HepG2 (cell line): ENCODE data around the gene SCYGR6. TPM values are rescaled to one million over a fixed set of nuclear protein-coding genes. Genes with fewer than 3 reads are reported as not detected.

ENCODE experiments used
- ASH2L ChIP-seq: fragments of 300-600, 200-600 bp; sonication (generic); IDR thresholded peaks from 2 replicates; pipeline ENCODE4 v1.7.0; 2017; ENCODE audit warnings: low read depth, mild to moderate bottlenecking, moderate library complexity, mixed read lengths, low read length; ENCODE audit not compliant: insufficient read length
- ATRX ChIP-seq: sonication (generic); formaldehyde crosslinking; IDR thresholded peaks from 2 replicates; pipeline ENCODE4 v1.4.0; 2020; ENCODE audit warnings: missing genetic modification reagents, borderline replicate concordance
- FOXA1 ChIP-seq, 2 experiments: fragments of 450-650 bp in 1 of 2; sonication (generic) in 1 of 2; formaldehyde crosslinking in 1 of 2; IDR thresholded peaks; 2 replicates each; pipeline versions ENCODE4 v1.4.0 to v1.6.1; 2016 to 2020; ENCODE audit warnings: missing genetic modification reagents in 1 of 2
- FOXP1 ChIP-seq, 2 experiments: fragments of 450-650 bp in 1 of 2; IDR thresholded peaks; 2 replicates each; pipeline ENCODE4 v1.6.1; 2017 to 2018; ENCODE audit warnings: antibody characterized with exemption in 1 of 2
- MED1 ChIP-seq: sonication (generic); formaldehyde crosslinking; IDR thresholded peaks from 2 replicates; pipeline ENCODE4 v1.4.0; 2020; ENCODE audit warnings: missing genetic modification reagents
- SAFB2 ChIP-seq: sonication (generic); formaldehyde crosslinking; IDR thresholded peaks from 2 replicates; pipeline ENCODE4 v1.5.1; 2020; ENCODE audit warnings: missing genetic modification reagents, low read depth, mild to moderate bottlenecking, borderline replicate concordance
- SALL1 ChIP-seq: sonication (generic); formaldehyde crosslinking; IDR thresholded peaks from 2 replicates; pipeline ENCODE4 v1.8.0; 2022; ENCODE audit warnings: mild to moderate bottlenecking, missing genetic modification reagents
- SPEN ChIP-seq: sonication (generic); formaldehyde crosslinking; IDR thresholded peaks from 2 replicates; pipeline ENCODE4 v1.5.1; 2020; ENCODE audit warnings: low read depth, mild to moderate bottlenecking, missing genetic modification reagents
- TBX2 ChIP-seq: sonication (generic); formaldehyde crosslinking; IDR thresholded peaks from 2 replicates; pipeline ENCODE4 v1.5.0; 2020; ENCODE audit warnings: missing genetic modification reagents, mild to moderate bottlenecking, borderline replicate concordance
- TBX3 ChIP-seq: fragments of 450-650 bp; IDR thresholded peaks from 2 replicates; pipeline ENCODE4 v1.6.1; 2017; ENCODE audit warnings: antibody characterized with exemption, mild to moderate bottlenecking, inconsistent platforms, borderline replicate concordance
- TP53 ChIP-seq: sonication (generic); formaldehyde crosslinking; conservative IDR thresholded peaks from 2 replicates; pipeline ENCODE4 v1.4.0; 2020; ENCODE audit warnings: missing genetic modification reagents
- ZC3H4 ChIP-seq: sonication (generic); formaldehyde crosslinking; IDR thresholded peaks from 2 replicates; pipeline ENCODE4 v1.4.0; 2020; ENCODE audit warnings: missing genetic modification reagents, borderline replicate concordance
- ZNF431 ChIP-seq: sonication (generic); formaldehyde crosslinking; IDR thresholded peaks from 2 replicates; pipeline ENCODE4 v1.9.0; 2022; ENCODE audit warnings: missing genetic modification reagents, low read depth, mild to moderate bottlenecking, borderline replicate concordance
- ZNF605 ChIP-seq: sonication (generic); formaldehyde crosslinking; IDR thresholded peaks from 2 replicates; pipeline ENCODE4 v1.8.0; 2022; ENCODE audit warnings: mild to moderate bottlenecking, missing genetic modification reagents
- ZZZ3 ChIP-seq: sonication (generic); formaldehyde crosslinking; IDR thresholded peaks from 2 replicates; pipeline ENCODE4 v1.4.0; 2020; ENCODE audit warnings: missing genetic modification reagents, mild to moderate bottlenecking, borderline replicate concordance
- polyA plus RNA-seq, 8 experiments: library from polyadenylated mRNA; depleted of rRNA in 3 of 8; stranded (reverse) in 7 of 8; unstranded in 1 of 8; fragments of >200 nt; fragmentation: Illumina TruSeq in 4 of 8; extraction: Trizol in 4 of 8; gene quantifications; 2 replicates each; pipeline versions ENCODE4 v1.2.1 to v1.2.3, GENCODE V29; 2011 to 2016; ENCODE audit warnings: low read depth in 4 of 8, missing spikeins in 1 of 8, mixed read lengths in 1 of 8; ENCODE audit not compliant: insufficient read depth in 1 of 8
- total RNA-seq, 5 experiments: library from RNA; depleted of rRNA; stranded (reverse); fragments of >200 nt; fragmentation: Illumina TruSeq; extraction: Trizol; gene quantifications; 2 replicates each; pipeline ENCODE4 v1.2.3, GENCODE V29; 2016; ENCODE audit warnings: low read depth in 1 of 5
- TF ChIP-seq, protein P1 (sequence below): sonication (generic); IDR thresholded peaks from 2 replicates; pipeline ENCODE4 v1.6.1; 2016; ENCODE audit warnings: low read depth, borderline replicate concordance
- TF ChIP-seq, protein P2 (sequence below): sonication (generic); formaldehyde crosslinking; conservative IDR thresholded peaks from 2 replicates; pipeline ENCODE4 v1.4.0; 2020; ENCODE audit warnings: mild to moderate bottlenecking, missing genetic modification reagents, moderate library complexity
- TF ChIP-seq, protein P3 (sequence below): sonication (generic); formaldehyde crosslinking; IDR thresholded peaks from 2 replicates; pipeline ENCODE4 v1.4.0; 2020; ENCODE audit warnings: missing genetic modification reagents, borderline replicate concordance
- TF ChIP-seq, protein P4 (sequence below): sonication (generic); formaldehyde crosslinking; IDR thresholded peaks from 2 replicates; pipeline ENCODE4 v1.4.0; 2020; ENCODE audit warnings: mild to moderate bottlenecking, missing genetic modification reagents

The SCYGR6 gene
- total and polyA plus RNA-seq, 2 of the 13 experiments (the other 11 are each of a cell fraction or from before 2014, with no cell fraction given), result not detected

DNA sequence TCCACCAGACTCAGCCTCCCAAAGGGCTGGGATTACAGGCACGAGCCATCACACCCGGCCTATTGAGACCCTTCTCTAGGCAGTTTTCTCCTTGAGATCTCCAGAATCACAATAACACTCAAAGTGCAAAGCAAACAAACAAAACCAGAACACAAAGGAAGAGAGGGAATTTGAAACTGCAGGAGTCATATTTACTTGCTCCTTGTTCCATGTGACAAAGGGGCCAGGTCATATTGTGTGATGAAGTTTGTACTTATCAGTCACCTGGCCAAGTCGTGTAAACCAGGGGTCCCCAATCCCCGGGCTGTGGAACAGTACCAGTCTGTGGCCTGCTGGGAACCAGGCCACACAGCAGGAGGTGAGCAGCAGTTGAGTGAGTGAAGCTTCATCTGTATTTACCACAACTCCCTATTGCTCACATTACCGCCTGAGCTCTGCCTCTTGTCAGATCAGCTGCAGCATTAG lies 47.7 kb upstream of the SCYGR6 start (continued):
- TF ChIP-seq TP53, result no peak
- no peak; the same call in 1 of the 2 replicates for TF ChIP-seq ZNF431
- TF ChIP-seq FOXP1 (IDR thresholded peaks at IDR 0.05), result no peak
- peak; percentile 70; the same call in 1 of the 2 replicates for TF ChIP-seq FOXP1 (CRISPR knock-in tag; IDR thresholded peaks at IDR 0.05)
- TF ChIP-seq TBX2, result peak; percentile 22; the same call in 1 of the 2 replicates
- TF ChIP-seq, protein P1, sequence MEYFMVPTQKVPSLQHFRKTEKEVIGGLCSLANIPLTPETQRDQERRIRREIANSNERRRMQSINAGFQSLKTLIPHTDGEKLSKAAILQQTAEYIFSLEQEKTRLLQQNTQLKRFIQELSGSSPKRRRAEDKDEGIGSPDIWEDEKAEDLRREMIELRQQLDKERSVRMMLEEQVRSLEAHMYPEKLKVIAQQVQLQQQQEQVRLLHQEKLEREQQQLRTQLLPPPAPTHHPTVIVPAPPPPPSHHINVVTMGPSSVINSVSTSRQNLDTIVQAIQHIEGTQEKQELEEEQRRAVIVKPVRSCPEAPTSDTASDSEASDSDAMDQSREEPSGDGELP, result peak; percentile 61; the same call in 1 of the 2 replicates
- TF ChIP-seq FOXA1 (IDR thresholded peaks at IDR 0.05), result no peak
- peak; percentile 34; the same call in 1 of the 2 replicates for TF ChIP-seq FOXA1 (CRISPR knock-in tag; IDR thresholded peaks at IDR 0.05)
- peak; percentile 23 for TF ChIP-seq ASH2L
- TF ChIP-seq MED1 (CRISPR knock-in tag), result peak; percentile 66
- TF ChIP-seq SAFB2 (CRISPR knock-in tag), result no peak
- TF ChIP-seq, protein P2, sequence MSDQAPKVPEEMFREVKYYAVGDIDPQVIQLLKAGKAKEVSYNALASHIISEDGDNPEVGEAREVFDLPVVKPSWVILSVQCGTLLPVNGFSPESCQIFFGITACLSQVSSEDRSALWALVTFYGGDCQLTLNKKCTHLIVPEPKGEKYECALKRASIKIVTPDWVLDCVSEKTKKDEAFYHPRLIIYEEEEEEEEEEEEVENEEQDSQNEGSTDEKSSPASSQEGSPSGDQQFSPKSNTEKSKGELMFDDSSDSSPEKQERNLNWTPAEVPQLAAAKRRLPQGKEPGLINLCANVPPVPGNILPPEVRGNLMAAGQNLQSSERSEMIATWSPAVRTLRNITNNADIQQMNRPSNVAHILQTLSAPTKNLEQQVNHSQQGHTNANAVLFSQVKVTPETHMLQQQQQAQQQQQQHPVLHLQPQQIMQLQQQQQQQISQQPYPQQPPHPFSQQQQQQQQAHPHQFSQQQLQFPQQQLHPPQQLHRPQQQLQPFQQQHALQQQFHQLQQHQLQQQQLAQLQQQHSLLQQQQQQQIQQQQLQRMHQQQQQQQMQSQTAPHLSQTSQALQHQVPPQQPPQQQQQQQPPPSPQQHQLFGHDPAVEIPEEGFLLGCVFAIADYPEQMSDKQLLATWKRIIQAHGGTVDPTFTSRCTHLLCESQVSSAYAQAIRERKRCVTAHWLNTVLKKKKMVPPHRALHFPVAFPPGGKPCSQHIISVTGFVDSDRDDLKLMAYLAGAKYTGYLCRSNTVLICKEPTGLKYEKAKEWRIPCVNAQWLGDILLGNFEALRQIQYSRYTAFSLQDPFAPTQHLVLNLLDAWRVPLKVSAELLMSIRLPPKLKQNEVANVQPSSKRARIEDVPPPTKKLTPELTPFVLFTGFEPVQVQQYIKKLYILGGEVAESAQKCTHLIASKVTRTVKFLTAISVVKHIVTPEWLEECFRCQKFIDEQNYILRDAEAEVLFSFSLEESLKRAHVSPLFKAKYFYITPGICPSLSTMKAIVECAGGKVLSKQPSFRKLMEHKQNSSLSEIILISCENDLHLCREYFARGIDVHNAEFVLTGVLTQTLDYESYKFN (CRISPR knock-in tag), result peak; percentile 63
- TF ChIP-seq, protein P3, sequence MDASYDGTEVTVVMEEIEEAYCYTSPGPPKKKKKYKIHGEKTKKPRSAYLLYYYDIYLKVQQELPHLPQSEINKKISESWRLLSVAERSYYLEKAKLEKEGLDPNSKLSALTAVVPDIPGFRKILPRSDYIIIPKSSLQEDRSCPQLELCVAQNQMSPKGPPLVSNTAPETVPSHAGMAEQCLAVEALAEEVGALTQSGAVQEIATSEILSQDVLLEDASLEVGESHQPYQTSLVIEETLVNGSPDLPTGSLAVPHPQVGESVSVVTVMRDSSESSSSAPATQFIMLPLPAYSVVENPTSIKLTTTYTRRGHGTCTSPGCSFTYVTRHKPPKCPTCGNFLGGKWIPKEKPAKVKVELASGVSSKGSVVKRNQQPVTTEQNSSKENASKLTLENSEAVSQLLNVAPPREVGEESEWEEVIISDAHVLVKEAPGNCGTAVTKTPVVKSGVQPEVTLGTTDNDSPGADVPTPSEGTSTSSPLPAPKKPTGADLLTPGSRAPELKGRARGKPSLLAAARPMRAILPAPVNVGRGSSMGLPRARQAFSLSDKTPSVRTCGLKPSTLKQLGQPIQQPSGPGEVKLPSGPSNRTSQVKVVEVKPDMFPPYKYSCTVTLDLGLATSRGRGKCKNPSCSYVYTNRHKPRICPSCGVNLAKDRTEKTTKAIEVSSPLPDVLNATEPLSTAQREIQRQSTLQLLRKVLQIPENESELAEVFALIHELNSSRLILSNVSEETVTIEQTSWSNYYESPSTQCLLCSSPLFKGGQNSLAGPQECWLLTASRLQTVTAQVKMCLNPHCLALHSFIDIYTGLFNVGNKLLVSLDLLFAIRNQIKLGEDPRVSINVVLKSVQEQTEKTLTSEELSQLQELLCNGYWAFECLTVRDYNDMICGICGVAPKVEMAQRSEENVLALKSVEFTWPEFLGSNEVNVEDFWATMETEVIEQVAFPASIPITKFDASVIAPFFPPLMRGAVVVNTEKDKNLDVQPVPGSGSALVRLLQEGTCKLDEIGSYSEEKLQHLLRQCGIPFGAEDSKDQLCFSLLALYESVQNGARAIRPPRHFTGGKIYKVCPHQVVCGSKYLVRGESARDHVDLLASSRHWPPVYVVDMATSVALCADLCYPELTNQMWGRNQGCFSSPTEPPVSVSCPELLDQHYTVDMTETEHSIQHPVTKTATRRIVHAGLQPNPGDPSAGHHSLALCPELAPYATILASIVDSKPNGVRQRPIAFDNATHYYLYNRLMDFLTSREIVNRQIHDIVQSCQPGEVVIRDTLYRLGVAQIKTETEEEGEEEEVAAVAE (CRISPR knock-in tag), result no peak
- no peak for TF ChIP-seq ATRX (CRISPR knock-in tag)
- TF ChIP-seq ZZZ3, result no peak
- TF ChIP-seq ZC3H4, result no peak
- no peak for TF ChIP-seq TBX3
- TF ChIP-seq ZNF605, result 0 out of 2 replicates have a peak, but pooled peaks have one; percentile 55
- TF ChIP-seq, protein P4, sequence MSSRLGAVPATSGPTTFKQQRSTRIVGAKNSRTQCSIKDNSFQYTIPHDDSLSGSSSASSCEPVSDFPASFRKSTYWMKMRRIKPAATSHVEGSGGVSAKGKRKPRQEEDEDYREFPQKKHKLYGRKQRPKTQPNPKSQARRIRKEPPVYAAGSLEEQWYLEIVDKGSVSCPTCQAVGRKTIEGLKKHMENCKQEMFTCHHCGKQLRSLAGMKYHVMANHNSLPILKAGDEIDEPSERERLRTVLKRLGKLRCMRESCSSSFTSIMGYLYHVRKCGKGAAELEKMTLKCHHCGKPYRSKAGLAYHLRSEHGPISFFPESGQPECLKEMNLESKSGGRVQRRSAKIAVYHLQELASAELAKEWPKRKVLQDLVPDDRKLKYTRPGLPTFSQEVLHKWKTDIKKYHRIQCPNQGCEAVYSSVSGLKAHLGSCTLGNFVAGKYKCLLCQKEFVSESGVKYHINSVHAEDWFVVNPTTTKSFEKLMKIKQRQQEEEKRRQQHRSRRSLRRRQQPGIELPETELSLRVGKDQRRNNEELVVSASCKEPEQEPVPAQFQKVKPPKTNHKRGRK (CRISPR knock-in tag), result no peak
- TF ChIP-seq SPEN (CRISPR knock-in tag), result no peak
- TF ChIP-seq SALL1 (CRISPR knock-in tag), result peak; percentile 73
